GM12878 (cell line): Measurements from ENCODE around the gene STK35. TPM values are rescaled to one million over a fixed set of nuclear protein-coding genes. Genes with fewer than 3 reads are reported as not detected.

ENCODE experiments used
- ATF7 ChIP-seq: fragments of 450-650 bp; IDR thresholded peaks from 2 replicates; pipeline ENCODE4 v1.6.1; 2016; ENCODE audit warnings: low read depth, mild to moderate bottlenecking
- BCL3 ChIP-seq: IDR thresholded peaks from 2 replicates; pipeline ENCODE4 v1.6.1; 2011; ENCODE audit warnings: borderline replicate concordance, low read depth, mild to moderate bottlenecking, moderate library complexity, low read length; ENCODE audit not compliant: insufficient read depth, poor library complexity, severe bottlenecking
- CBFB ChIP-seq: IDR thresholded peaks from 2 replicates; pipeline ENCODE4 v1.6.1; 2016; ENCODE audit warnings: antibody characterized with exemption, low read depth
- CREM ChIP-seq: IDR thresholded peaks from 2 replicates; pipeline ENCODE4 v1.6.1; 2014; ENCODE audit warnings: antibody characterized with exemption, low read depth
- DPF2 ChIP-seq: fragments of 450-650 bp; IDR thresholded peaks from 2 replicates; pipeline ENCODE4 v1.6.1; 2017; ENCODE audit warnings: mild to moderate bottlenecking
- E4F1 ChIP-seq: fragments of 450-650 bp; IDR thresholded peaks from 2 replicates; pipeline ENCODE4 v1.6.1; 2018; ENCODE audit warnings: borderline replicate concordance, mild to moderate bottlenecking; ENCODE audit not compliant: partially characterized antibody
- EGR1 ChIP-seq, 2 experiments: IDR thresholded peaks; 1 replicate in 1 of 2; 2 replicates in 1 of 2; pipeline ENCODE4 v1.6.1; 2011 to 2012; ENCODE audit warnings: low read depth in 2 of 2, low read length in 2 of 2, borderline replicate concordance in 1 of 2, mild to moderate bottlenecking in 1 of 2, moderate library complexity in 1 of 2
- FOS ChIP-seq: IDR thresholded peaks from 3 replicates; pipeline ENCODE4 v1.6.1; 2011; ENCODE audit warnings: borderline replicate concordance; ENCODE audit not compliant: insufficient read length; ENCODE audit errors: extremely low read depth
- FOXM1 ChIP-seq: IDR thresholded peaks from 2 replicates; pipeline ENCODE4 v1.6.1; 2012; ENCODE audit warnings: low read depth, mild to moderate bottlenecking, inconsistent platforms, low read length, moderate library complexity
- HDGF ChIP-seq: fragments of 450-650 bp; IDR thresholded peaks from 2 replicates; pipeline ENCODE4 v1.6.1; 2016; ENCODE audit warnings: antibody characterized with exemption
- IKZF1 ChIP-seq: fragments of 450-650 bp; conservative IDR thresholded peaks from 2 replicates; pipeline ENCODE4 v1.6.1; 2017; ENCODE audit warnings: antibody characterized with exemption, mild to moderate bottlenecking
- MYB ChIP-seq: fragments of 150-350 bp; IDR thresholded peaks from 2 replicates; pipeline ENCODE4 v1.6.1; 2014; ENCODE audit warnings: mild to moderate bottlenecking, low read depth, low read length, borderline replicate concordance
- PBX3 ChIP-seq: IDR thresholded peaks from 2 replicates; pipeline ENCODE4 v1.6.1; 2011; ENCODE audit warnings: mild to moderate bottlenecking, low read depth, low read length, moderate library complexity; ENCODE audit not compliant: insufficient replicate concordance
- REST ChIP-seq: IDR thresholded peaks from 2 replicates; pipeline ENCODE4 v1.6.1; 2012; ENCODE audit warnings: mild to moderate bottlenecking, low read depth, low read length
- ZNF207 ChIP-seq: fragments of 450-650 bp; IDR thresholded peaks from 2 replicates; pipeline ENCODE4 v1.6.1; 2014; ENCODE audit warnings: antibody characterized with exemption, mild to moderate bottlenecking, borderline replicate concordance
- ZNF687 ChIP-seq: fragments of 450-650 bp; IDR thresholded peaks from 2 replicates; pipeline ENCODE4 v1.6.1; 2017; ENCODE audit warnings: mild to moderate bottlenecking, moderate library complexity
- polyA plus RNA-seq, 11 experiments: library from polyadenylated mRNA; depleted of rRNA in 4 of 11; unstranded in 6 of 11; stranded (reverse) in 5 of 11; fragments of >200 nt; fragmentation: Nextera tagmentation in 4 of 11; fragmentation: Illumina TruSeq in 1 of 11; extraction: Ambion mirVana in 4 of 11; extraction: Trizol in 1 of 11; gene quantifications; 1 replicate in 1 of 11; 2 replicates in 10 of 11; pipeline versions ENCODE4 v1.2.1 to v1.2.3, GENCODE V29; 2011 to 2016; ENCODE audit warnings: inconsistent platforms in 2 of 11, missing spikeins in 2 of 11, low read depth in 1 of 11
- total RNA-seq, 4 experiments: library from RNA; depleted of rRNA in 3 of 4; stranded (reverse); fragments of >200 nt in 3 of 4; fragmentation: Illumina TruSeq in 1 of 4; extraction: Trizol in 1 of 4; gene quantifications; 2 replicates each; pipeline versions ENCODE4 v1.2.1 to v1.2.3, GENCODE V29; 2013 to 2021

STK35 gene
- total and polyA plus RNA-seq, 10 of the 15 experiments (the other 5 are each of a cell fraction or from before 2014, with no cell fraction given): 2.9 to 19.4 (median 9.6) TPM

- TF ChIP-seq EGR1 (IDR thresholded peaks at IDR 0.05; ENCODE audit: borderline replicate concordance in 1 of 2, low read depth in 2 of 2, low read length in 2 of 2) (no peak), E4F1 (no peak), REST (no peak), PBX3 (no peak), ATF7 (0 out of 2 replicates have a peak, but pooled peaks have one; percentile 25), HDGF (no peak), FOS (no peak), CREM (0 out of 2 replicates have a peak, but pooled peaks have one; percentile 9), BCL3 (no peak), CBFB (no peak), DPF2 (0 out of 2 replicates have a peak, but pooled peaks have one; percentile 30), ZNF687 (no peak), FOXM1 (no peak; the same call in 1 of the 2 replicates), IKZF1 (0 out of 2 replicates have a peak, but pooled peaks have one; percentile 21), ZNF207 (no peak), MYB (no peak)
These were observed 17.2 kb downstream of the STK35 start (continued) for GRCh38 chr20:2118783-2119182.
